Right lobe of liver (tissue), 4 donors: ENCODE measurements around the gene OBSCN.

Experiments used
- CTCF ChIP-seq, 4 donors: fragments of 200-600 bp in 3 of 4; fragments of 450-650 bp in 1 of 4; IDR thresholded peaks; one replicate each; pipeline versions ENCODE4 v1.5.1 to v1.8.0; 2016 to 2022; ENCODE audit warnings: antibody characterized with exemption in 4 of 4, mild to moderate bottlenecking in 2 of 4
- POLR2A ChIP-seq: fragments of 450-650 bp; IDR thresholded peaks from one replicate; pipeline ENCODE4 v1.6.1; 2017; ENCODE audit warnings: antibody characterized with exemption, mild to moderate bottlenecking
- donor health status: DM: no; HTN: no; CAD: no.
- donor health status: DM: no; HTN: no; CAD: no.
- donor health status: DM: no; HTN: yes; CAD: no.

- TF ChIP-seq CTCF (IDR thresholded peaks at IDR 0.05) (no peak), POLR2A (no peak)
These were observed 16.6 kb downstream of the OBSCN start for GRCh38 chr1:228224198-228225164.
